Stimulated activated CD4-positive, alpha-beta T cell treated with anti-CD3 and anti-CD28 coated beads, Interleukin-1b, Interleukin-23, amount 100 ng/mL, for 1 hour (primary cell): ENCODE measurements around the gene OR56B4.

Experiments
- DNase-seq, 2 donors: peaks; one replicate each; pipeline ENCODE4 v3.0.0-alpha.2; 2020; ENCODE audit warnings: low read depth in 2 of 2

The OR56B4 gene

DNA sequence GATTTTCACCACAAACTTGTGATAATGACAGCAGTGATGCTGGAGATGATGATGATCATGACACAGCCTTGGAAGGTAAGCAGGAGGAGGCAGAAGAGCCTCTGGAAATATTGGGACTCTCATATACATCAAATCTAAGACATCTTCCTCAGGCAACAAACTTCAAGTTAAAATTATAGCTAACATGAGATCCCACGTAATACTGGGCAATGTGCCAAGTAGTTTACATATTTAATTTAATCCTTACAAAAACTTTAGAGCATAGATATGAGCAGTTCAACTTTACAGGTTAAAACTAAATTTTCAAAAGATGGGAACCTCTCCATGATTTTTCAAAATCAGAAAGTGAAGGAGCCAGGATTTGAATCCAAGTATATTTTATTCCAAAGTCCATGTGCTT lies 43.6 kb downstream of the OR56B4 start:
- DNase-seq: no peak

DNA sequence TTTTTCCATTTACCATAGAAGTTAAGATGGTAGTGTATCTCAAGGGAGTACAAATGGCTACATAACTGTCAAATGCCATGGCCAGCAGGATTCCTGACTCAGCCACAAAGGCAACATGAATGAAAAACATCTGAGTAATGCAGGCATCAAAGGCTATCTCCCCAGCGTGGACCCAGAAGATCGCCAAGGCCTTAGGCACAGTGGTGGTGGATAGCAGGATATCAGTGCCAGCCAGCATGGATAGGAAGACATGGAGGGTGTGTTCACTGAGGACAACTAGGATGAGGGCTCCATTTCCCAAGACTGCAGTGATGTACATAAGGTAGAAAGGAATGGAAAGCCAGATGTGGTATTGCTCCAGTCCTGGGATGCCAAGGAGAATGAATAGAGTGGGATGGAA lies 44.6 kb downstream of the OR56B4 start:
- DNase-seq: no peak

DNA sequence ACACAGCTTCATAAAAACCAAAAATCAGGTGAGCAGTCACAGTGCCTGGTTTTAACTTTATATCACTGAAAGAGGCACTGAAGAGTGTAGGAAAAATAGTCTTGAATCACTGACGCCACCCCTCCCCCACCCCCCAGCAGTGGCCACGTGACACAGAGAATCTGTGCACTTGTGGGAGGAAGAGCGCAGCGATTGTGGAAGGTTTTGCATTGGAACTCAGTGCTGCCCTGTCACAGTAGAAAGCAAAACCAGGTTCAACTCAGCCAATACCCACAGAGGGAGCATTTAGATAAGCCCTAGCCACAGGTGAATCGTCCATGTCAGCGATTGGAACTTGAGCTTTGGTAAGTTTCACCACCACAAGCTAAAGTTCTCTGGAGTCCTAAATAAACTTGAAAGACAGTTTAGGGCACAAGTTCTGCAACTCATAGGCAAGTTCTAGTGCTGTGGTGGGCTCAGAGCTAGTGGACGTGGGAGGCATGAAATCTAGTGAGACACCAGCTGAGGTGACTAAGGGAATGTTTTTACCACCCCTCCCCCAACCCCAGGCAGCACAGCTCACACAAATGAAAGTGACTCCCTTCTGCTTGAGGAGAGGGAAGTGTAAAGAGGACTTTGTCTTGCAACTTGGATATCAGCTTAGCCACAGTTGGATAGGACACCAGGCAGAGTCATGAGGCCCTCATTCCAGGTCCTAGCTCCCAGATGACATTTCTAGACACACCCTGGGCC lies 49.3 kb downstream of the OR56B4 start:
- DNase-seq: no peak
